ENCODE data around the gene TRIM34. TPM values are rescaled to one million over a fixed set of nuclear protein-coding genes. Genes with fewer than 3 reads are reported as not detected.

TRIM34 gene
- polyA plus RNA-seq, 1 donor from 2014 or later: not detected

GRCh38 chr11:5688482-5688881, 63.7 kb downstream of the TRIM34 start (continued):
- no peak for TF ChIP-seq POLR2AphosphoS5 (IDR thresholded peaks at IDR 0.05)

GRCh38 chr11:5689551-5689983, 64.8 kb downstream of the TRIM34 start, which contains the start of gene TRIM22:
Gene TRIM22 (plus strand): TSS chr11:5689790. CDS start chr11:5696233, 6,443 bp downstream.
- Histone ChIP-seq H3K27ac (ENCODE audit: low read length) (no peak within 1 kb of the TSS), H3K9me2 (ENCODE audit: insufficient read depth, low read length) (no peaks in the 10 kb centered on the region), H3K27me3 (ENCODE audit: insufficient read depth, low read depth, low read length) (no peaks in the 10 kb centered on the region), H3K9ac (ENCODE audit: low read length) (no peak within 1 kb of the TSS), H3K4me3 (ENCODE audit: low read length) (no peak within 1 kb of the TSS), H4K20me1 (ENCODE audit: insufficient read depth) (no peaks in the 10 kb centered on the region), H3K79me2 (replicated peaks; ENCODE audit: insufficient read depth, low read length) (no peaks in the 10 kb centered on the region), H3K4me2 (ENCODE audit: low read length) (no peak within 1 kb of the TSS), H3K36me3 (ENCODE audit: insufficient read depth, low read length) (no peaks in the 10 kb centered on the region), H3K9me3 (ENCODE audit: low read length) (no peaks in the 10 kb centered on the region), H3F3A (ENCODE audit: insufficient read depth, low read length, poor library complexity, severe bottlenecking) (no peaks in the 10 kb centered on the region), H2AFZ (ENCODE audit: low read depth, low read length) (no peak within 1 kb of the TSS)
- TF ChIP-seq, protein P1, sequence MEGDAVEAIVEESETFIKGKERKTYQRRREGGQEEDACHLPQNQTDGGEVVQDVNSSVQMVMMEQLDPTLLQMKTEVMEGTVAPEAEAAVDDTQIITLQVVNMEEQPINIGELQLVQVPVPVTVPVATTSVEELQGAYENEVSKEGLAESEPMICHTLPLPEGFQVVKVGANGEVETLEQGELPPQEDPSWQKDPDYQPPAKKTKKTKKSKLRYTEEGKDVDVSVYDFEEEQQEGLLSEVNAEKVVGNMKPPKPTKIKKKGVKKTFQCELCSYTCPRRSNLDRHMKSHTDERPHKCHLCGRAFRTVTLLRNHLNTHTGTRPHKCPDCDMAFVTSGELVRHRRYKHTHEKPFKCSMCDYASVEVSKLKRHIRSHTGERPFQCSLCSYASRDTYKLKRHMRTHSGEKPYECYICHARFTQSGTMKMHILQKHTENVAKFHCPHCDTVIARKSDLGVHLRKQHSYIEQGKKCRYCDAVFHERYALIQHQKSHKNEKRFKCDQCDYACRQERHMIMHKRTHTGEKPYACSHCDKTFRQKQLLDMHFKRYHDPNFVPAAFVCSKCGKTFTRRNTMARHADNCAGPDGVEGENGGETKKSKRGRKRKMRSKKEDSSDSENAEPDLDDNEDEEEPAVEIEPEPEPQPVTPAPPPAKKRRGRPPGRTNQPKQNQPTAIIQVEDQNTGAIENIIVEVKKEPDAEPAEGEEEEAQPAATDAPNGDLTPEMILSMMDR (IDR thresholded peaks at IDR 0.05; ENCODE audit: poor library complexity, severe bottlenecking): no peak
- TF ChIP-seq RAD21 (conservative IDR thresholded peaks at IDR 0.05) (no peak), SMC3 (conservative IDR thresholded peaks at IDR 0.05; ENCODE audit: poor library complexity) (no peak), POLR2AphosphoS5 (IDR thresholded peaks at IDR 0.05) (no peak), TAF1 (IDR thresholded peaks at IDR 0.05; ENCODE audit: low read depth) (no peak), MXI1 (conservative IDR thresholded peaks at IDR 0.05; ENCODE audit: poor library complexity, severe bottlenecking) (no peak), EZH2 (IDR thresholded peaks at IDR 0.05; ENCODE audit: borderline replicate concordance, insufficient read depth, low read length, poor library complexity, severe bottlenecking) (no peak), EP300 (conservative IDR thresholded peaks at IDR 0.05; ENCODE audit: poor library complexity, severe bottlenecking) (no peak)
- TF ChIP-seq, protein P2, sequence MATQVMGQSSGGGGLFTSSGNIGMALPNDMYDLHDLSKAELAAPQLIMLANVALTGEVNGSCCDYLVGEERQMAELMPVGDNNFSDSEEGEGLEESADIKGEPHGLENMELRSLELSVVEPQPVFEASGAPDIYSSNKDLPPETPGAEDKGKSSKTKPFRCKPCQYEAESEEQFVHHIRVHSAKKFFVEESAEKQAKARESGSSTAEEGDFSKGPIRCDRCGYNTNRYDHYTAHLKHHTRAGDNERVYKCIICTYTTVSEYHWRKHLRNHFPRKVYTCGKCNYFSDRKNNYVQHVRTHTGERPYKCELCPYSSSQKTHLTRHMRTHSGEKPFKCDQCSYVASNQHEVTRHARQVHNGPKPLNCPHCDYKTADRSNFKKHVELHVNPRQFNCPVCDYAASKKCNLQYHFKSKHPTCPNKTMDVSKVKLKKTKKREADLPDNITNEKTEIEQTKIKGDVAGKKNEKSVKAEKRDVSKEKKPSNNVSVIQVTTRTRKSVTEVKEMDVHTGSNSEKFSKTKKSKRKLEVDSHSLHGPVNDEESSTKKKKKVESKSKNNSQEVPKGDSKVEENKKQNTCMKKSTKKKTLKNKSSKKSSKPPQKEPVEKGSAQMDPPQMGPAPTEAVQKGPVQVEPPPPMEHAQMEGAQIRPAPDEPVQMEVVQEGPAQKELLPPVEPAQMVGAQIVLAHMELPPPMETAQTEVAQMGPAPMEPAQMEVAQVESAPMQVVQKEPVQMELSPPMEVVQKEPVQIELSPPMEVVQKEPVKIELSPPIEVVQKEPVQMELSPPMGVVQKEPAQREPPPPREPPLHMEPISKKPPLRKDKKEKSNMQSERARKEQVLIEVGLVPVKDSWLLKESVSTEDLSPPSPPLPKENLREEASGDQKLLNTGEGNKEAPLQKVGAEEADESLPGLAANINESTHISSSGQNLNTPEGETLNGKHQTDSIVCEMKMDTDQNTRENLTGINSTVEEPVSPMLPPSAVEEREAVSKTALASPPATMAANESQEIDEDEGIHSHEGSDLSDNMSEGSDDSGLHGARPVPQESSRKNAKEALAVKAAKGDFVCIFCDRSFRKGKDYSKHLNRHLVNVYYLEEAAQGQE (IDR thresholded peaks at IDR 0.05; ENCODE audit: borderline replicate concordance): no peak

DNA sequence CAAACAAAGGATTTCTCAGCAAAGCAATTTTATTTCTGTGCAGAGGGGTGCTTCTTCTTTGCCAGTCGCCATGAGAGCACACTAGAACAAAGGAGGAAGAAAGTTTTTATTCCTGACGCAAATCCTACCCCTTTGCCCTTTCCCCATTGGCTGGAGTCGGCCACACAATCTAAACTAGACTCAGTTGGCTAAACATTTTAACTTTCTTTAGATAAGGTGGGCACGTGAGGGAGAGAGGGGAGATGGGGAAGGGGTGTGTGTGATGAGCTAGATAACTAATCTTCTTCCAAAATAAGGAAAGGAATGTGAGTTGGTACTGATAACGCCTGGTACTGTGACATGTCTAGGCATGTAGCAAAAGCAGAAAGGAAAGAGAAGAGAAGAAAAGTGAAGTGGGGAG, 65.4 kb downstream of the TRIM34 start:
- H3K79me2 ChIP-seq (replicated peaks; ENCODE audit: insufficient read depth, low read length): no peaks in the 10 kb centered on the region
- H2AFZ ChIP-seq (ENCODE audit: low read depth, low read length): no peak overlapping the region
- no peaks in the 10 kb centered on the region for H3K9me3 ChIP-seq (ENCODE audit: low read length)
- H3K9me2 ChIP-seq (ENCODE audit: insufficient read depth, low read length): no peaks in the 10 kb centered on the region
- no peaks in the 10 kb centered on the region for H3F3A ChIP-seq (ENCODE audit: insufficient read depth, low read length, poor library complexity, severe bottlenecking)
- no peak overlapping the region for H3K4me3 ChIP-seq (ENCODE audit: low read length)
- no peak overlapping the region for H3K27ac ChIP-seq (ENCODE audit: low read length)
- H3K27me3 ChIP-seq (ENCODE audit: insufficient read depth, low read depth, low read length): no peaks in the 10 kb centered on the region
- no peaks in the 10 kb centered on the region for H4K20me1 ChIP-seq (ENCODE audit: insufficient read depth)
- H3K9ac ChIP-seq (ENCODE audit: low read length): no peak overlapping the region
- H3K36me3 ChIP-seq (ENCODE audit: insufficient read depth, low read length): no peaks in the 10 kb centered on the region
- H3K4me2 ChIP-seq (ENCODE audit: low read length): no peak overlapping the region
- TF ChIP-seq POLR2AphosphoS5 (IDR thresholded peaks at IDR 0.05): no peak
- TF ChIP-seq EP300 (conservative IDR thresholded peaks at IDR 0.05; ENCODE audit: poor library complexity, severe bottlenecking): no peak
- no peak for TF ChIP-seq RAD21 (conservative IDR thresholded peaks at IDR 0.05)
- no peak for TF ChIP-seq SMC3 (conservative IDR thresholded peaks at IDR 0.05; ENCODE audit: poor library complexity)
- no peak for TF ChIP-seq TAF1 (IDR thresholded peaks at IDR 0.05; ENCODE audit: low read depth)
- TF ChIP-seq MXI1 (conservative IDR thresholded peaks at IDR 0.05; ENCODE audit: poor library complexity, severe bottlenecking): no peak
- TF ChIP-seq, protein P2 (IDR thresholded peaks at IDR 0.05; ENCODE audit: borderline replicate concordance): no peak
- no peak for TF ChIP-seq EZH2 (IDR thresholded peaks at IDR 0.05; ENCODE audit: borderline replicate concordance, insufficient read depth, low read length, poor library complexity, severe bottlenecking)

All from neural cell (in vitro differentiated cells).